HEK293 (cell line): Measurements from ENCODE around the gene EFCAB10.

Experiments used
- CTCF ChIA-PET: fragments of 350-600 bp; formaldehyde crosslinking; extraction: SDS; loops from one replicate; lab custom pipeline; 2021; ENCODE audit warnings: antibody characterized with exemption; lab: Yijun Ruan, JAX
- POLR2A ChIA-PET: fragments of 300-600 bp; formaldehyde crosslinking; extraction: SDS; loops from one replicate; lab custom pipeline; 2020; ENCODE audit warnings: antibody characterized with exemption, inconsistent platforms; lab: Yijun Ruan, JAX
- H3K27ac ChIP-seq: fragments of 200-500 bp; sonication (Bioruptor generic); 2 replicates; pipeline ENCODE4 v1.5.1; 2014; ENCODE audit warnings: low read depth, low read length, control low read depth, inconsistent platforms; ENCODE audit errors: extremely low read depth
- H3K36me3 ChIP-seq, 2 experiments: fragments of 200-500 bp in 1 of 2; sonication (Bioruptor generic) in 1 of 2; 1 replicate in 1 of 2; 2 replicates in 1 of 2; pipeline ENCODE4 v1.5.1; 2014 to 2017; ENCODE audit warnings: inconsistent platforms in 2 of 2, low read length in 2 of 2; ENCODE audit not compliant: control insufficient read depth in 2 of 2, insufficient read depth in 1 of 2
- H3K4me1 ChIP-seq: fragments of 200-500 bp; sonication (Bioruptor generic); 2 replicates; pipeline ENCODE4 v1.5.1; 2014; ENCODE audit warnings: mild to moderate bottlenecking, low read length, inconsistent platforms; ENCODE audit not compliant: control insufficient read depth, insufficient read depth
- H3K4me3 ChIP-seq: 2 replicates; pipeline ENCODE4 v1.5.1; 2011; ENCODE audit warnings: low read depth, mild to moderate bottlenecking, control low read depth, low read length, moderate library complexity
- H3K9me3 ChIP-seq: fragments of 200-500 bp; sonication (Bioruptor generic); 2 replicates; pipeline ENCODE4 v1.5.1; 2014; ENCODE audit warnings: low read depth, low read length, inconsistent platforms; ENCODE audit not compliant: control insufficient read depth, insufficient read depth
- BCL11B ChIP-seq: fragments of 450-650 bp; formaldehyde crosslinking; IDR thresholded peaks from 2 replicates; pipeline ENCODE4 v1.5.1; 2016; ENCODE audit warnings: low read depth, missing biosample characterization, missing genetic modification characterization
- CTCF ChIP-seq: fragments of 450-650 bp; formaldehyde crosslinking; IDR thresholded peaks from 2 replicates; pipeline ENCODE4 v1.5.1; 2016; ENCODE audit warnings: missing biosample characterization, missing genetic modification characterization
- GFI1B ChIP-seq: fragments of 450-650 bp; formaldehyde crosslinking; IDR thresholded peaks from 2 replicates; pipeline ENCODE4 v1.5.1; 2016; ENCODE audit warnings: missing biosample characterization, missing genetic modification characterization
- INSM2 ChIP-seq: fragments of 450-650 bp; formaldehyde crosslinking; IDR thresholded peaks from 2 replicates; pipeline ENCODE4 v1.5.1; 2016; ENCODE audit warnings: missing biosample characterization, missing genetic modification characterization
- KLF1 ChIP-seq: fragments of 450-650 bp; formaldehyde crosslinking; IDR thresholded peaks from 2 replicates; pipeline ENCODE4 v1.5.1; 2016; ENCODE audit warnings: missing biosample characterization, missing genetic modification characterization
- MZF1 ChIP-seq: fragments of 450-650 bp; formaldehyde crosslinking; IDR thresholded peaks from 2 replicates; pipeline ENCODE4 v1.5.1; 2017; ENCODE audit warnings: missing biosample characterization, missing genetic modification characterization, borderline replicate concordance
- OSR2 ChIP-seq: fragments of 450-650 bp; formaldehyde crosslinking; IDR thresholded peaks from 2 replicates; pipeline ENCODE4 v1.5.1; 2016; ENCODE audit warnings: missing biosample characterization, missing genetic modification characterization
- PATZ1 ChIP-seq: fragments of 450-650 bp; formaldehyde crosslinking; IDR thresholded peaks from 2 replicates; pipeline ENCODE4 v1.5.1; 2016; ENCODE audit warnings: missing biosample characterization, missing genetic modification characterization
- ZBTB20 ChIP-seq: fragments of 450-650 bp; formaldehyde crosslinking; IDR thresholded peaks from 2 replicates; pipeline ENCODE4 v1.5.1; 2016; ENCODE audit warnings: missing biosample characterization, missing genetic modification characterization
- ZBTB44 ChIP-seq: fragments of 450-650 bp; IDR thresholded peaks from 2 replicates; pipeline ENCODE4 v1.5.1; 2018; ENCODE audit warnings: missing biosample characterization, mild to moderate bottlenecking, missing genetic modification characterization
- ZBTB6 ChIP-seq: fragments of 450-650 bp; formaldehyde crosslinking; IDR thresholded peaks from 2 replicates; pipeline ENCODE4 v1.5.1; 2017; ENCODE audit warnings: missing biosample characterization, missing genetic modification characterization
- ZFHX2 ChIP-seq: fragments of 450-650 bp; formaldehyde crosslinking; conservative IDR thresholded peaks from 2 replicates; pipeline ENCODE4 v1.5.1; 2016; ENCODE audit warnings: missing biosample characterization, missing genetic modification characterization
- ZFP41 ChIP-seq: fragments of 450-650 bp; formaldehyde crosslinking; IDR thresholded peaks from 2 replicates; pipeline ENCODE4 v1.5.1; 2016; ENCODE audit warnings: missing biosample characterization, missing genetic modification characterization, borderline replicate concordance
- ZNF16 ChIP-seq: fragments of 450-650 bp; formaldehyde crosslinking; IDR thresholded peaks from 2 replicates; pipeline ENCODE4 v1.5.1; 2016; ENCODE audit warnings: low read depth, missing biosample characterization, missing genetic modification characterization
- ZNF221 ChIP-seq: fragments of 450-650 bp; formaldehyde crosslinking; IDR thresholded peaks from 2 replicates; pipeline ENCODE4 v1.5.1; 2017; ENCODE audit warnings: missing biosample characterization, missing genetic modification characterization, borderline replicate concordance
- ZNF302 ChIP-seq: fragments of 450-650 bp; formaldehyde crosslinking; IDR thresholded peaks from 2 replicates; pipeline ENCODE4 v1.5.1; 2016; ENCODE audit warnings: missing biosample characterization, missing genetic modification characterization, low read depth
- ZNF366 ChIP-seq: fragments of 450-650 bp; formaldehyde crosslinking; conservative IDR thresholded peaks from 2 replicates; pipeline ENCODE4 v1.5.1; 2016; ENCODE audit warnings: missing biosample characterization, missing genetic modification characterization
- ZNF394 ChIP-seq: fragments of 450-650 bp; formaldehyde crosslinking; IDR thresholded peaks from 2 replicates; pipeline ENCODE4 v1.5.1; 2016; ENCODE audit warnings: missing biosample characterization, missing genetic modification characterization, mild to moderate bottlenecking, moderate library complexity, borderline replicate concordance
- ZNF600 ChIP-seq: fragments of 450-650 bp; formaldehyde crosslinking; IDR thresholded peaks from 2 replicates; pipeline ENCODE4 v1.5.1; 2016; ENCODE audit warnings: missing biosample characterization, missing genetic modification characterization
- ZNF626 ChIP-seq: fragments of 450-650 bp; sonication (Bioruptor Pico); formaldehyde crosslinking; IDR thresholded peaks from 2 replicates; pipeline ENCODE4 v1.5.1; 2018; ENCODE audit warnings: missing biosample characterization, missing genetic modification characterization, inconsistent platforms
- ZNF639 ChIP-seq: fragments of 450-650 bp; formaldehyde crosslinking; IDR thresholded peaks from 2 replicates; pipeline ENCODE4 v1.5.1; 2016; ENCODE audit warnings: missing biosample characterization, missing genetic modification characterization
- ZNF660 ChIP-seq: fragments of 450-650 bp; IDR thresholded peaks from 2 replicates; pipeline ENCODE4 v1.5.1; 2018; ENCODE audit warnings: missing biosample characterization, mild to moderate bottlenecking, missing genetic modification characterization
- ZNF747 ChIP-seq: fragments of 450-650 bp; formaldehyde crosslinking; IDR thresholded peaks from 2 replicates; pipeline ENCODE4 v1.5.1; 2016; ENCODE audit warnings: missing biosample characterization, missing genetic modification characterization
- ZSCAN16 ChIP-seq: fragments of 450-650 bp; formaldehyde crosslinking; IDR thresholded peaks from 2 replicates; pipeline ENCODE4 v1.5.1; 2016; ENCODE audit warnings: missing biosample characterization, missing genetic modification characterization
- ZXDB ChIP-seq: fragments of 450-650 bp; formaldehyde crosslinking; IDR thresholded peaks from 2 replicates; pipeline ENCODE4 v1.5.1; 2016; ENCODE audit warnings: missing biosample characterization, missing genetic modification characterization

EFCAB10 gene

GRCh38 chr7:105571891-105572290, 9.4 kb downstream of the EFCAB10 start:
- H3K9me3 ChIP-seq: no peaks in the 10 kb centered on the region
- ChIA-PET POLR2A (interaction anchor here (0.6 kb wide), 1 partner anchor 191 kb away, joined by 5 read pairs; no protein-coding TSS in a partner anchor), CTCF (interaction anchor here (1.0 kb wide), 1 partner anchor 18 kb away, joined by 3 read pairs; no protein-coding TSS in a partner anchor)
- no peaks in the 10 kb centered on the region for H3K4me1 ChIP-seq
- H3K27ac ChIP-seq: no peak overlapping the region
- H3K36me3 ChIP-seq: peaks cover 12 to 16% of the 10 kb centered on the region in 2 experiments
- H3K4me3 ChIP-seq: no peak overlapping the region
- no peak for TF ChIP-seq ZNF639 (tag by site-specific recombination)
- no peak for TF ChIP-seq BCL11B
- TF ChIP-seq ZXDB: no peak
- TF ChIP-seq ZNF600 (tag by site-specific recombination): no peak
- no peak for TF ChIP-seq ZFP41
- TF ChIP-seq ZNF16 (tag by site-specific recombination): no peak
- no peak for TF ChIP-seq ZNF626 (tag by site-specific recombination)
- no peak for TF ChIP-seq ZNF221 (tag by site-specific recombination)
- TF ChIP-seq ZNF747 (tag by site-specific recombination): no peak
- no peak for TF ChIP-seq ZNF394 (tag by site-specific recombination)

- Histone ChIP-seq H3K4me3 (no peak overlapping the region), H3K27ac (no peak overlapping the region), H3K9me3 (no peaks in the 10 kb centered on the region), H3K4me1 (no peaks in the 10 kb centered on the region), H3K36me3 (peaks cover 45 to 48% of the 10 kb centered on the region in 2 experiments)
- POLR2A ChIA-PET: no interaction called here
- CTCF ChIA-PET: interaction anchor here (0.7 kb wide), 1 partner anchor 13 kb away, joined by 3 read pairs; the partner anchor contains the start of gene EFCAB10
- no peak for TF ChIP-seq ZBTB44 (tag by site-specific recombination)
- no peak for TF ChIP-seq OSR2
- TF ChIP-seq ZNF660 (tag by site-specific recombination): no peak
- no peak for TF ChIP-seq ZNF302 (tag by site-specific recombination)
- TF ChIP-seq MZF1: no peak
- no peak for TF ChIP-seq ZSCAN16
- TF ChIP-seq ZBTB6: no peak
- no peak for TF ChIP-seq KLF1 (tag by site-specific recombination)
- TF ChIP-seq ZNF639 (tag by site-specific recombination): no peak
- no peak for TF ChIP-seq INSM2 (tag by site-specific recombination)
- TF ChIP-seq ZBTB20 (tag by site-specific recombination): no peak
- no peak for TF ChIP-seq CTCF (tag by site-specific recombination)
- no peak for TF ChIP-seq ZFHX2 (tag by site-specific recombination)
- TF ChIP-seq ZNF366 (tag by site-specific recombination): no peak
- no peak for TF ChIP-seq PATZ1 (tag by site-specific recombination)
- TF ChIP-seq GFI1B (tag by site-specific recombination): no peak
Measured at GRCh38 chr7:105567821-105568220, 13.5 kb downstream of the EFCAB10 start.
